A549 (cell line): ENCODE measurements around the gene TBCK. TPM values are rescaled to one million over a fixed set of nuclear protein-coding genes. Genes with fewer than 3 reads are reported as not detected.

ENCODE experiments used
- ATAC-seq, 2 experiments: fragments of 200-7000 bp in 1 of 2; fragments of >200 bp in 1 of 2; cut with Nextera tagmentation in 1 of 2; cut with Tn5 transposase in 1 of 2; 3 replicates each; pipeline versions ENCODE4 v1.8.0 to v1.9.1; 2018 to 2020; ENCODE audit warnings: mild to moderate bottlenecking in 1 of 2, moderate library complexity in 1 of 2
- CTCF ChIA-PET: fragments of 300-600 bp; sonication (Branson Sonifier 250); formaldehyde crosslinking; extraction: SDS; loops from one replicate; lab custom pipeline; 2021; ENCODE audit warnings: antibody characterized with exemption, inconsistent platforms; lab: Yijun Ruan, JAX
- POLR2A ChIA-PET: fragments of 350-600 bp; formaldehyde crosslinking; extraction: SDS; loops from one replicate; lab custom pipeline; 2021; ENCODE audit warnings: antibody characterized with exemption, inconsistent platforms; lab: Yijun Ruan, JAX
- DNase-seq, 2 experiments: peaks; one replicate each; pipeline versions ENCODE4 v3.0.0 to v3.0.0-alpha.2; 2011 to 2016; ENCODE audit warnings: low read depth in 1 of 2, low spot score in 1 of 2
- FAIRE-seq: peaks from 2 replicates; lab custom pipeline; 2011; peaks lifted over from hg19 to GRCh38; lab: Jason Lieb, UNC
- H3K27ac ChIP-seq, 2 experiments: fragments of >200 bp; sonication (Bioruptor Twin); formaldehyde crosslinking; 3 replicates each; pipeline ENCODE4 v1.5.1; 2016 to 2017
- H3K4me1 ChIP-seq: fragments of >200 bp; sonication (Bioruptor Twin); formaldehyde crosslinking; 3 replicates; pipeline ENCODE4 v1.6.1; 2016
- H3K4me2 ChIP-seq: fragments of >200 bp; sonication (Bioruptor Twin); formaldehyde crosslinking; 3 replicates; pipeline ENCODE4 v1.6.1; 2016
- H3K4me3 ChIP-seq: fragments of >200 bp; sonication (Bioruptor Twin); formaldehyde crosslinking; 3 replicates; pipeline ENCODE4 v1.5.1; 2016
- H3K9me3 ChIP-seq: fragments of >200 bp; sonication (Bioruptor Twin); formaldehyde crosslinking; 3 replicates; pipeline ENCODE4 v1.6.1; 2016
- CEBPB ChIP-seq, 2 experiments: fragments of >200 bp in 1 of 2; sonication (Bioruptor Twin) in 1 of 2; formaldehyde crosslinking in 1 of 2; IDR thresholded peaks; 2 replicates each; pipeline ENCODE4 v1.6.1; 2012 to 2016
- CHD2 ChIP-seq: fragments of 150-350 bp; IDR thresholded peaks from 2 replicates; pipeline ENCODE4 v1.6.1; 2014; ENCODE audit warnings: low read length; ENCODE audit not compliant: partially characterized antibody
- CHD4 ChIP-seq: fragments of 200-600 bp; sonication (generic); IDR thresholded peaks from 2 replicates; pipeline ENCODE4 v1.6.1; 2016; ENCODE audit warnings: antibody characterized with exemption, mild to moderate bottlenecking, borderline replicate concordance
- EHF ChIP-seq: fragments of 250-450 bp; sonication (Bioruptor Pico); IDR thresholded peaks from 2 replicates; pipeline ENCODE4 v1.5.0; 2020; ENCODE audit warnings: mild to moderate bottlenecking
- EHMT2 ChIP-seq: fragments of 200-600 bp; sonication (generic); IDR thresholded peaks from 2 replicates; pipeline ENCODE4 v1.6.1; 2016; ENCODE audit warnings: antibody characterized with exemption, low read depth, mild to moderate bottlenecking, moderate library complexity
- ELK1 ChIP-seq: fragments of 150-350 bp; IDR thresholded peaks from 2 replicates; pipeline ENCODE4 v1.6.1; 2014; ENCODE audit warnings: low read depth, mild to moderate bottlenecking, low read length
- ESRRA ChIP-seq: fragments of 150-350 bp; IDR thresholded peaks from 2 replicates; pipeline ENCODE4 v1.6.1; 2014; ENCODE audit warnings: mild to moderate bottlenecking, low read length, borderline replicate concordance
- HDAC2 ChIP-seq: fragments of 200-600 bp; sonication (generic); IDR thresholded peaks from 2 replicates; pipeline ENCODE4 v1.6.1; 2016
- HES2 ChIP-seq: fragments of >200 bp; sonication (Bioruptor Twin); formaldehyde crosslinking; IDR thresholded peaks from 2 replicates; pipeline ENCODE4 v1.6.1; 2016
- HEYL ChIP-seq: fragments of 250-450 bp; sonication (Bioruptor Pico); IDR thresholded peaks from 2 replicates; pipeline ENCODE4 v1.8.0; 2021; ENCODE audit warnings: mild to moderate bottlenecking, moderate library complexity
- HMGXB4 ChIP-seq: fragments of 250-450 bp; sonication (Bioruptor Pico); IDR thresholded peaks from 2 replicates; pipeline ENCODE4 v1.5.0; 2021; ENCODE audit warnings: mild to moderate bottlenecking, moderate library complexity, borderline replicate concordance
- JUN ChIP-seq, 2 experiments: fragments of >200 bp; sonication (Bioruptor Twin); formaldehyde crosslinking; IDR thresholded peaks; 2 replicates in 1 of 2; 3 replicates in 1 of 2; pipeline ENCODE4 v1.6.1; 2016 to 2017
- JUNB ChIP-seq: fragments of >200 bp; sonication (Bioruptor Twin); formaldehyde crosslinking; IDR thresholded peaks from 2 replicates; pipeline ENCODE4 v1.6.1; 2016
- KDM1A ChIP-seq: fragments of 200-600 bp; sonication (generic); IDR thresholded peaks from 2 replicates; pipeline ENCODE4 v1.6.1; 2016; ENCODE audit warnings: low read depth, mild to moderate bottlenecking
- KDM5A ChIP-seq: fragments of 200-600 bp; sonication (generic); IDR thresholded peaks from 2 replicates; pipeline ENCODE4 v1.6.1; 2016; ENCODE audit warnings: antibody characterized with exemption, mild to moderate bottlenecking
- MAFK ChIP-seq: fragments of 450-650 bp; IDR thresholded peaks from 2 replicates; pipeline ENCODE4 v1.6.1; 2014; ENCODE audit not compliant: partially characterized antibody
- MYC ChIP-seq: IDR thresholded peaks from 2 replicates; pipeline ENCODE4 v1.6.1; 2012; ENCODE audit warnings: mild to moderate bottlenecking, inconsistent platforms, low read length, improper control_type of control experiment, borderline replicate concordance
- NFE2L2 ChIP-seq: fragments of 150-350 bp; conservative IDR thresholded peaks from 2 replicates; pipeline ENCODE4 v1.6.1; 2014; ENCODE audit warnings: low read length
- NPAS2 ChIP-seq: fragments of 250-450 bp; sonication (Bioruptor Pico); IDR thresholded peaks from 2 replicates; pipeline ENCODE4 v1.8.0; 2022; ENCODE audit warnings: mild to moderate bottlenecking, moderate library complexity, borderline replicate concordance
- NR3C1 ChIP-seq: fragments of >200 bp; sonication (Bioruptor Twin); formaldehyde crosslinking; IDR thresholded peaks from 3 replicates; pipeline ENCODE4 v1.6.1; 2017
- PHF8 ChIP-seq: fragments of 200-600 bp; sonication (generic); IDR thresholded peaks from 2 replicates; pipeline ENCODE4 v1.6.1; 2016; ENCODE audit warnings: low read depth, mild to moderate bottlenecking, antibody characterized with exemption, moderate library complexity, borderline replicate concordance
- RAD21 ChIP-seq, 2 experiments: fragments of >200 bp in 1 of 2; sonication (Bioruptor Twin) in 1 of 2; formaldehyde crosslinking in 1 of 2; IDR thresholded peaks in 1 of 2; conservative IDR thresholded peaks in 1 of 2; 2 replicates in 1 of 2; 3 replicates in 1 of 2; pipeline ENCODE4 v1.6.1; 2012 to 2018; ENCODE audit warnings: inconsistent platforms in 1 of 2
- SMC3 ChIP-seq: fragments of >200 bp; sonication (Bioruptor Twin); formaldehyde crosslinking; IDR thresholded peaks from 3 replicates; pipeline ENCODE4 v1.6.1; 2018; ENCODE audit warnings: inconsistent platforms
- USF2 ChIP-seq: fragments of 450-650 bp; IDR thresholded peaks from 2 replicates; pipeline ENCODE4 v1.6.1; 2014; ENCODE audit warnings: antibody characterized with exemption
- ZC3H11A ChIP-seq: fragments of 450-650 bp; IDR thresholded peaks from 2 replicates; pipeline ENCODE4 v1.6.1; 2014; ENCODE audit warnings: antibody characterized with exemption, mild to moderate bottlenecking
- WGBS: methylation state at CpG from one replicate; pipeline ENCODE4 v1.1.6; 2017; ENCODE audit errors: missing lambda C conversion rate; 5-methylcytosine and 5-hydroxymethylcytosine counted together
- polyA plus RNA-seq, 4 experiments: library from polyadenylated mRNA; depleted of rRNA in 3 of 4; stranded (reverse); fragments of >200 nt; fragmentation: RNase III in 1 of 4; extraction: RNeasy Plus Mini Kit Qiagen cat#74134 plus additional on column Dnase treatment in 1 of 4; gene quantifications; 2 replicates in 3 of 4; 3 replicates in 1 of 4; pipeline ENCODE4 v1.2.3, GENCODE V29; 2011 to 2017

TBCK gene
- polyA plus RNA-seq, 2 of the 4 experiments (the other 2 are of a cell fraction), result 3.9 to 18.4 TPM

GRCh38 chr4:106353786-106354185, 37.8 kb upstream of the TBCK start:
- DNase-seq (no peak), ATAC-seq (no peak), FAIRE-seq (no peak)
- TF ChIP-seq PHF8 (no peak), CEBPB (IDR thresholded peaks at IDR 0.05) (no peak), USF2 (no peak), ESRRA (no peak), ZC3H11A (no peak), HES2 (no peak), KDM1A (no peak)
- Histone ChIP-seq H3K27ac (no peak overlapping the region), H3K4me2 (no peak overlapping the region), H3K4me1 (no peaks in the 10 kb centered on the region), H3K4me3 (no peak overlapping the region), H3K9me3 (no peaks in the 10 kb centered on the region)
- ChIA-PET POLR2A (no interaction called here), CTCF (no interaction called here)
- 92% methylated on average over 1 of the region's 1 CpG for WGBS

GRCh38 chr4:106351016-106351415, 35.0 kb upstream of the TBCK start:
- Histone ChIP-seq H3K4me3 (no peak overlapping the region), H3K4me1 (no peaks in the 10 kb centered on the region), H3K4me2 (no peak overlapping the region), H3K27ac (no peak overlapping the region), H3K9me3 (no peaks in the 10 kb centered on the region)
- DNase-seq (no peak), ATAC-seq (no peak), FAIRE-seq (no peak)
- TF ChIP-seq NFE2L2 (no peak), CHD2 (no peak), HMGXB4 (CRISPR knock-in tag) (no peak), KDM1A (no peak), CHD4 (no peak), RAD21 (conservative IDR thresholded peaks at IDR 0.05 in 1 of 2, IDR thresholded peaks at IDR 0.05 in 1 of 2) (no peak), JUNB (no peak), ELK1 (no peak), EHMT2 (no peak), HEYL (no peak), KDM5A (no peak), JUN (IDR thresholded peaks at IDR 0.05) (no peak), SMC3 (no peak), NR3C1 (no peak), PHF8 (no peak), NPAS2 (no peak), HDAC2 (no peak)
- CTCF ChIA-PET, result no interaction called here
- POLR2A ChIA-PET, result no interaction called here

GRCh38 chr4:106347167-106347566, 31.2 kb upstream of the TBCK start:
- TF ChIP-seq EHF (CRISPR knock-in tag) (no peak), MYC (no peak), MAFK (peak; percentile 21), ELK1 (no peak), KDM1A (no peak)
- Histone ChIP-seq H3K4me2 (no peak overlapping the region), H3K4me1 (peaks cover 26% of the 10 kb centered on the region), H3K4me3 (no peak overlapping the region), H3K9me3 (no peaks in the 10 kb centered on the region), H3K27ac (no peak overlapping the region)
- ATAC-seq (no peak), FAIRE-seq (no peak), DNase-seq (no peak)
- POLR2A ChIA-PET, result no interaction called here
- CTCF ChIA-PET, result no interaction called here
- WGBS, result 58% methylated on average over 1 of the region's 1 CpG
